C4-2B (cell line): Measurements from ENCODE around the gene RIT2.

ENCODE experiments used
- CTCF ChIP-seq: fragments of 450-650 bp; conservative IDR thresholded peaks from 2 replicates; pipeline ENCODE4 v1.5.1; 2017; ENCODE audit warnings: mild to moderate bottlenecking
- ZFX ChIP-seq: fragments of 450-650 bp; IDR thresholded peaks from 2 replicates; pipeline ENCODE4 v1.6.1; 2017

GRCh38 chr18:42712065-42712464 lies 403.4 kb downstream of the RIT2 start:
- TF ChIP-seq CTCF (no peak), ZFX (no peak)
